Natural killer cell treated with Interleukin-12 subunit alpha and Interleukin-12 subunit beta and Interleukin-15 and Interleukin-18, amount 100 ng/mL, for 72 hours (primary cell): ENCODE measurements around the gene TIMM17B. TPM values are rescaled to one million over a fixed set of nuclear protein-coding genes. Genes with fewer than 3 reads are reported as not detected.
A peak's percentile ranks its signal among the peaks of the same experiment; 100 is the strongest.
"Not testable (repeated sequence)": the region's sequence is repeated elsewhere in the genome, so short reads cannot be mapped to it uniquely, and the experiment has no call there.

Source experiments
- ATAC-seq, 2 donors: fragments of 150-1000 bp; cut with Tn5 transposase in 1 of 2; sonication (Bioruptor Pico), chemical (Tn5 transposase) in 1 of 2; 2 replicates each; pipeline ENCODE4 v1.10.0; 2021
- DNase-seq: peaks from one replicate; pipeline ENCODE4 v3.0.0; 2022; ENCODE audit warnings: low spot score
- H3K27ac Mint-ChIP-seq, 2 donors: 1 replicate in 1 of 2; 2 replicates in 1 of 2; pipeline ENCODE4 v1.8.0; 2022; ENCODE audit warnings: mixed read lengths in 2 of 2, mild to moderate bottlenecking in 1 of 2, moderate library complexity in 1 of 2
- H3K27me3 Mint-ChIP-seq, 2 donors: 1 replicate in 1 of 2; 2 replicates in 1 of 2; pipeline ENCODE4 v1.8.0; 2022; ENCODE audit warnings: mixed read lengths in 2 of 2
- H3K36me3 Mint-ChIP-seq: one replicate; pipeline ENCODE4 v1.8.0; 2022; ENCODE audit warnings: mixed read lengths
- H3K4me1 Mint-ChIP-seq, 2 donors: 1 replicate in 1 of 2; 2 replicates in 1 of 2; pipeline ENCODE4 v1.8.0; 2022; ENCODE audit warnings: low read depth in 2 of 2, mixed read lengths in 2 of 2, mild to moderate bottlenecking in 1 of 2
- H3K4me3 Mint-ChIP-seq: one replicate; pipeline ENCODE4 v1.8.0; 2022; ENCODE audit warnings: mixed read lengths
- H3K9me3 Mint-ChIP-seq: 2 replicates; pipeline ENCODE4 v1.8.0; 2022; ENCODE audit warnings: mixed read lengths
- total RNA-seq, 2 donors: library from RNA; stranded (reverse); gene quantifications; one replicate each; pipeline ENCODE4 v1.2.3, GENCODE V29; 2022

The TIMM17B gene
- total RNA-seq, 2 donors from 2014 or later = 64.0 to 64.6 TPM

DNA sequence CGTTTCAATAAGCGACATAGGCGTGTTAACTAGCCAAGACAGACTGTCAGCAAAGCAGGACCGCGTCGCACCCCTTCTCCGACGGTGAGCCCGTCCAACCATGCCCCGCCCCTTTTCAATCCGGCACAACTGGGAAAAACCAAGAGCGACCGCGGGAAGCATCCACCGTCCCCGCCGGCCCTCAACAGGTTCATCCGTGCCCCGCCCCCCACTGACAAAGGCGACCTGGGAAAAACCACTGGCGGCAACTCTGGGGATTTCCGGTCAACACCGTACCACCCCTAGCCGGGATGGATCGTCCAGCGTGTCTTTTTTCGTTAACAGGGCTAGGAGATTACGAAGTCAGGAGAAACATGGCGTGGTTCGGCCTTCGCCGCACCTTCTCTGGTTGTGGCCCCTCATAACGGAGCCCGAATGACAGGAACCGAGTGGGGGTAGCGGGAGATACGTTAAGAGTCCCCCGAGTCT lies 377 bp downstream of the TIMM17B start:
- Mint-ChIP-seq H3K4me3 (peak overlapping the region; percentile 86), H3K9me3 (no peaks in the 10 kb centered on the region), H3K4me1 (peaks cover 11 to 34% of the 10 kb centered on the region in 2 donors), H3K27me3 (no peaks in the 10 kb centered on the region), H3K36me3 (peaks cover 3% of the 10 kb centered on the region), H3K27ac (peak overlapping the region; percentile 85 to 88)
- ATAC-seq = peak; percentile 48 to 49
- DNase-seq = peak; percentile 78

DNA sequence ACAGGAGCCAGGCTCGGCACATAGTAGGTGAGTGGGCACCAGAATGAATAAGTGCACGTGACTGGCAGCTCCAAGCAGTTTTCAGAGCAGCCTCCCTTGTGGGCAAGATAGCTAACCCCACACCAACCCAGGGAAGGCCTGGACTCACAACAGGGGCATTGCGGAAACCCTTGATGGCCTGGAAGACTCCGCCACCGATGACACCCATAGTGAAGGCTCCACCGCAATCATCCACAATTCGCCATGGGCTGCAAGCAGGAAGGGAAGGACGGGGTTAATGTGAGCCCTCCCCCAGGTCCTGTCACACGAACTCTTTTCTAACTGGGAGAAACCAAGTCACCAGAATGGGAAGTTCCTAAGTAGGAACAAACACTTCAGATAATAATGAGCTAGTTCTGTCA lies 957 bp downstream of the TIMM17B start:
- Mint-ChIP-seq H3K4me3 (peak overlapping the region; percentile 86), H3K9me3 (no peaks in the 10 kb centered on the region), H3K4me1 (peaks cover 11 to 29% of the 10 kb centered on the region in 2 donors), H3K27ac (peak overlapping the region; percentile 85 to 88), H3K27me3 (no peaks in the 10 kb centered on the region), H3K36me3 (no peaks in the 10 kb centered on the region)
- no peak for ATAC-seq
- DNase-seq = no peak

DNA sequence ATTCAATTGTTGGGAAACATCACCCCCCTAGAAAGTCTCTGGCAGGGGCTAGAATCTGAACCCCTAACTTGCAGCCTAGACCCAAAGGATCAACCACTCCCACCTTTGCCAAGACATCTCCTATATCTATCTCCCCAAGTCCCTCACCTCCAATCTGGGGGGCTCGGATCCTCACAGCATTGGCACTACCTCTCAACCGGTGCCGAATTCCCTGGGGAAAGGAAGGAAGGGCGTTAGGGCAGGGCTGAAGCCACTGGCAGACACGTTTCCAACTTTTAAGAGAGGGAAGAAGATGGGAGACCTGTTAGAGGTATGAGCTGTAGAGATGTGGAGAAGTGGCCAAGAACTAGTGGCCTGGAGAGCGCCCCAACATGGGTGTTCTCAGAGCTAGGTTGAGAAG lies 2.7 kb downstream of the TIMM17B start:
- no peak for DNase-seq
- Mint-ChIP-seq H3K27ac (no peak overlapping the region), H3K27me3 (peaks cover 0 to 4% of the 10 kb centered on the region in 2 donors), H3K9me3 (no peaks in the 10 kb centered on the region), H3K4me1 (peaks cover 21 to 35% of the 10 kb centered on the region in 2 donors), H3K36me3 (no peaks in the 10 kb centered on the region), H3K4me3 (peak overlapping the region; percentile 62)
- no peak for ATAC-seq

DNA sequence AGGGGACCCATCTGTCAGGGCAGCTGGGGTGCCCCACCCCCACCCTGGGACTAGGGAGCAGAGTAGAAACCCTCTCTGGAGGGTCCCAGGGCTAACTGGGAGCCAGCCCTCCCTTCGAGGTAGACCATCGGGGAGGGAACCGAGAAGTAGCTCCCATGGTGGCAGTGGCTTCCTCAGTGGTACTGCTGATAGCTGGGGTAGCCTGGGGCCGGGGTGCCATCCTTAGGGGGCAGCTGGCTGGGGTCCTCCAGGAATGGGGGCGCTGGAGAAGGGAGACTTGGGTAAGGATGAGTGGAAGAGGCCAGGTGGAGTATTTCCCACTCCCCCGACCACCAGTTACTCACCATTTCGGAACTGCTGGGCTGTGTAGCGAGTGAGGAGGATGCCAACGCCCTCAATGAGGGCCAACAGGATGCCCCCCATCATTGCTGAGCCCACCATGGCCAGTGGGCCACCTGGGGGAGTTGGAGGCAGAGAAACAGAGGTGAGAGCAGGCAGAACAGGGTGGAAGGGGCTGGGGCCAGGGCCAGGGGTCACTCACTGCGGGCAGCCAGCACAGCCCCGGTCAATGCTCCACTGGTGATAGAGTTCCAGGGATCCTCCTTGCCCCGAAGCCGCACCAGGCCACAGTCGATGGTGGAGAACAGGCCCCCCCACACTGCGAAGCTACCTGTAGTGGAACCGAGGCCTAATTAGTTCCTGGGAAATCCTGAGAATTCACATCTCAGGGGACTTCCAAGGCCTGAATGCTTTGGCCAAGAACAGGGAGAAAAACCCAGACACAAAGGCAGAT lies 3.8 kb downstream of the TIMM17B start:
- H3K27me3 Mint-ChIP-seq = peaks cover 0 to 4% of the 10 kb centered on the region in 2 donors
- H3K36me3 Mint-ChIP-seq = no peaks in the 10 kb centered on the region
- peaks cover 21 to 35% of the 10 kb centered on the region in 2 donors for H3K4me1 Mint-ChIP-seq
- H3K9me3 Mint-ChIP-seq = no peaks in the 10 kb centered on the region
- H3K4me3 Mint-ChIP-seq = no peak overlapping the region
- H3K27ac Mint-ChIP-seq = peak overlapping the region in 1 of 2 donors; percentile 3
- DNase-seq (no peak), ATAC-seq (no peak)

DNA sequence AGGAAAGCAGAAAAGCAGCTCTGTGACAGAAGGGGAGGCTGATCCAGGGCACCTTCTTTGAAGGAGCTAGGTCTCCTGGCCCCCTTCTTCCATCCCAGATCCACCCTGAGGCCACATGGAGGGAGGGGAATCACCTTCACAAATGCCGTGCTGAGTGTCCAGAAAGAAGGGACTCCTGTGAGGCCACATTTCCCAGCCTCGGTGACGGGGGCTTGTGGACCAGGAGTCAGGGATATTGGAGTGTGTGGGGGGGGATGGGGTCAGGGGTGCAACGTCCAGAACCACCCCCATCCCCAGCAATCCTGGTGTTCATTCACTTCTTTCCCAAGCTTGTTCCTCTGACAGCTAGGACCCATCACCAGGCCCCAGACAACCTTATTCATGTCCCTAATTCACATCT lies 4.7 kb downstream of the TIMM17B start:
- H3K4me3 Mint-ChIP-seq = no peak overlapping the region
- H3K36me3 Mint-ChIP-seq = no peaks in the 10 kb centered on the region
- ATAC-seq (no peak), DNase-seq (no peak)
- H3K9me3 Mint-ChIP-seq = no peaks in the 10 kb centered on the region
- peak overlapping the region in 1 of 2 donors; percentile 3 for H3K27ac Mint-ChIP-seq
- H3K27me3 Mint-ChIP-seq = peaks cover 0 to 4% of the 10 kb centered on the region in 2 donors
- peaks cover 17 to 29% of the 10 kb centered on the region in 2 donors for H3K4me1 Mint-ChIP-seq

DNA sequence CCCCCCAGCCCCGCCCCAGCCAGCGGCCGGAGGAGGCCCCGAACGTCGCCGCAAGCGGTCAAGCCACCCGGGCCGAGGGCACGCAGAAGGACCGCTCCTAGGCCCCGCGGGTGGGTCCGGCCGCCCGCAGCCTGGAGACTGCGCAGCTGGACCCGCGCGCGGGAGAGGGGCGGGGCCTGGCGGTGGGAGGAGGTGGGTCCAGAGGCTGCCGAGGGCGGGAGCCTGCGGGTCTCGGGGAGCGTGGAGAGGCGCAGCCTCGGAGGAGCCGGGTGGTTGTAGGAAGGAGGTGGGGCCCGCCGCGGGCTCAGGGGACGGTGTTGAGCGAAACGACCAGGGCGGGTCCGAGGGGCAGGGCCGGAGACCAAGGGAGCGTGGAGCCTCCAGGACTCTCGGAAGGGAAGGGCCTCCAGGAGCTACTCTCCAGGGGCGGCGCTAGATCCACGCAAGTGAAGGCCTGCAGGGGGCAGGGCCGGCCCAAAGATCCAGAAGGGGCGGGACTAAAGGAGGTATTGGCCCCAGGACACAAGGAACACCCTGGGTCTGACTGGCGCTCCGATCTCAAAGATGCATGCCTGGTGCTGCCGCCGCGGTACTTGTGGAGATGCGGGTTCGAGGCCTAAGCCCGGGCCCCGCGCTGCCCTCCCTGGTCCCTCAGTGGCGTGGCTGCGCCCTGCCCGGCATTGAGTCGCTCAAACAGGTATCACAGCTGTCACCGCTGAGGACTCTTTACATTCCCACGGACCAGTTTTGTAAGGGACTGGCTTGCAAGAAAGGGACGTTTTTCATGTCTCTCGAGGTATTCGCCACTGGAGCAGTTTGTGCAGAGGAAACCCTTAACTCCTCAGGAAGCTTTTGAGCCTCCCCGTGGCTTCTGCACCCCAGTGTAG lies 5.9 kb downstream of the TIMM17B start:
- H3K4me1 Mint-ChIP-seq = peaks cover 13 to 22% of the 10 kb centered on the region in 2 donors
- DNase-seq = peak; percentile 81
- peak; percentile 93 to 96 for ATAC-seq
- no peaks in the 10 kb centered on the region for H3K36me3 Mint-ChIP-seq
- H3K9me3 Mint-ChIP-seq = no peaks in the 10 kb centered on the region
- H3K4me3 Mint-ChIP-seq = peak overlapping the region; percentile 85
- H3K27me3 Mint-ChIP-seq = peaks cover 0 to 4% of the 10 kb centered on the region in 2 donors
- H3K27ac Mint-ChIP-seq = no peak overlapping the region

DNA sequence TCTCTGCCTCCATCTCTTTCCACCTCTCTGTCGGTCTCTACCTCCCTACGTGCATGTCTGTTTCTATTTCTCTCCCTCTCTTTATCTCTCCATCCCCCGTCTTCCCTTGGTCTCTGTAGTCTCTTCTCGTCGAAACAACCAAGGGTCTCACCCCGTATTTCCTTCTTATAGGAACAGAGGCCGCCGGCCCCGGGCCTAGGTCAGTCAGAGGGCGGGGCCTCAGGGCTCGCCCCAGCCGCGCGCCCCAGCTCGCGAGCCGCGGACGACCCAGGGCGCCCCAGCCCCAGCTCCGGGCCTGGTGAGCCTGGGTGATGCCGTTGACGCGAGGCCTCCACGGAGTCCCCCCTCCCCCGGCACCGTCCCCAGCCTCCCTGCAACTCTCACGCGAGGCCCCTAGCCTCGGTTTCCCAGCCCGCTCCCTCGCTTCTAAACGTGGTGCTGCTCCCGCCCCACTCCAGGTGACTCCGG lies 6.6 kb downstream of the TIMM17B start:
- peak; percentile 62 to 68 for ATAC-seq
- H3K27me3 Mint-ChIP-seq = peaks cover 0 to 4% of the 10 kb centered on the region in 2 donors
- H3K9me3 Mint-ChIP-seq = no peaks in the 10 kb centered on the region
- H3K36me3 Mint-ChIP-seq = no peaks in the 10 kb centered on the region
- no peak for DNase-seq
- peaks cover 10 to 18% of the 10 kb centered on the region in 2 donors for H3K4me1 Mint-ChIP-seq
- peak overlapping the region in 1 of 2 donors; percentile 17 for H3K27ac Mint-ChIP-seq
- peak overlapping the region; percentile 85 for H3K4me3 Mint-ChIP-seq

DNA sequence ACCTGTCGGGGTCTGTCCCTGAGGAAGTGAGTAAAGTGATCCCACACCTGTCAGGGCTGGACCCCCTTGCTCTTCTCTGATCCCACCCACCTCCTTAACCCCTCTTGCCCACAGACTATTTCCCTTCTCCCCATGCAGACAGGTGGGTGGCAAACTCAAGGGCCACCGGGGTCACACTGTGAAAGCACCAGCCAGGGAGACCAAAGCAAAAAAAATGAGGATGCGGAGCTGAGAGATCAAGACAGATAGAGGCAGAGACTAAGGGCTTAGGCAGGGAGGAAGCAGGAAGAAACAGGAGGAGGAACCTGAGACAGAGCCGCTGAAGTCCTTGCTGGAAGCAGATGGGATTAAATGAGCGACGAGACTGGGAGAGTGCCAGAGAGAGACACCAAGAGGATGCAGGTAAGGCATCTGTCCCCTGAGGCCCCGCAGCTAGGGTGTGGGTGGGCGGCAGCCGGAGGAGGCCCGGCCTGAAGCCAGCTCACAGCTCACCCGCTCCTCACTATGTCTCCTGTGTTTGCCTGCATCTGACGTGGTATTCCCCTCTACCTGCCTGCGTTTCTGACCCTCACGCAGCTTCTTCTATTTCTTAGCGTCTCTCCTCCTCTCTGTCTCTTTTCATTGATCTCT lies 7.2 kb downstream of the TIMM17B start:
- DNase-seq (no peak), ATAC-seq (no peak)
- Mint-ChIP-seq H3K36me3 (no peaks in the 10 kb centered on the region), H3K4me1 (peaks cover 10 to 17% of the 10 kb centered on the region in 2 donors), H3K9me3 (no peaks in the 10 kb centered on the region), H3K27ac (peak overlapping the region in 1 of 2 donors; percentile 17), H3K4me3 (peak overlapping the region; percentile 85), H3K27me3 (peaks cover 0 to 4% of the 10 kb centered on the region in 2 donors)

DNA sequence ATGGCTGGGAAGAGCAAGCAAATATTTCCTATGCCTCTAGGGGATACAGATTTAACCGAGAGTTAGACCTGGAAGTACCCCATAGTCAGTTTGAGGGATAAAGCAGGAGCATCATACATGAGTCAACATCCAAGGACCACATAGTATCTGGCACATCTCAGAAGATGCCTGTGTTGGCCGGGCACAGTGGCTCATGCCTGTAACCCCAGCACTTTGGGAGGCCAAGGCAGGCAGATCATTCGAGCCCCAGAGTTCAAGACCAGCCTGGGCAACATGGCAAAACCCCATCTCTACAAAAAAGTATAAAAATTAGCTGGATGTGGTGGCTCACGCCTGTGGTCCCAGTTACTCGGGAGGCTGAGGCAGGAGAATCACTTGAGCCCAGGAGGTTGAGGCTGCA lies 11.0 kb downstream of the TIMM17B start:
- not testable (repeated sequence) for DNase-seq, H3K27ac Mint-ChIP-seq, H3K27me3 Mint-ChIP-seq, H3K9me3 Mint-ChIP-seq, ATAC-seq, H3K4me3 Mint-ChIP-seq, H3K36me3 Mint-ChIP-seq
- peaks cover 8 to 10% of the 10 kb centered on the region in 2 donors for H3K4me1 Mint-ChIP-seq

DNA sequence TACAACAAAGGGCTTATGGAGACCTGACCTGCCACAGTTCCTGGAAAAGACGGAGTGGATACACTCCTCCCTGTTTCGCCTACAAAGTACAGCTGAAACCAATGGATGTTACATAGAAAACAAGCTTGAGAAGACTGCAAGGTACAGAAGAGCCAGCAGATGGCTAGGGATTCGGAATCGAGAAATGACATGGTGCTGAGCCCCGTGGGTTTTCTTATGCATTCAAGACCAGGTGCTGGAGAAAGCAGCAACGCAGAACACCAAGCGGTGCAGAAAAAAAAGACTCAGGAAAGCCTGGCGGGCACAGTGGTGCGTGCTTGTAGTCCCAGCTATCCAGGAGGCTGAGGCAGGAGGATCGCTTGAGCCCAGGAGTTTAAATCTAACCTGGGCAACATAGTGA lies 13.8 kb downstream of the TIMM17B start:
- no peak for ATAC-seq

DNA sequence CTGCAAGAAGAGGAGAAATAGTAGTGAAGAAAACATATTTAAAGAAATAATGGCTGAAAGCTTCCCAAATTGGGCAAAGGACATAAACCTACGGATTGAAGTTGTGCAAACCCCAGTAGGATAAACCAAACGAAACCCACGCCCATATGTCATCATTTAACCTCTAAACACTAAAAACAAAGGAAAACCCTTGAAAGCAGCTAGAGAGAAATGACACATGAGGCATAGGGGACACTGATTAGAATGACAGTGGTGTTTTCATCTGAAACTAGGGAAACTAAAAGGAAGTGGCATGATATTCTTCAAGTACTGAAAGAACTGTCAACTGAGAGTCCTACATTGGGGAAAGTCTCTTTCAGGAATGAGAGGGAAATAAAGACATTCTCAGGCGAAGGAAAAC lies 20.6 kb downstream of the TIMM17B start:
- not testable (repeated sequence) for H3K4me3 Mint-ChIP-seq, DNase-seq, ATAC-seq, H3K36me3 Mint-ChIP-seq, H3K27ac Mint-ChIP-seq, H3K4me1 Mint-ChIP-seq, H3K9me3 Mint-ChIP-seq
- peaks cover 6 to 19% of the 10 kb centered on the region in 2 donors for H3K27me3 Mint-ChIP-seq

More for the DNA sequence above, 13.8 kb downstream of the TIMM17B start:
- DNase-seq = no peak
- Mint-ChIP-seq H3K4me1 (no peaks in the 10 kb centered on the region), H3K9me3 (no peaks in the 10 kb centered on the region), H3K27me3 (peaks cover 6% of the 10 kb centered on the region in 2 donors), H3K27ac (no peak overlapping the region), H3K4me3 (no peak overlapping the region), H3K36me3 (no peaks in the 10 kb centered on the region)

DNA sequence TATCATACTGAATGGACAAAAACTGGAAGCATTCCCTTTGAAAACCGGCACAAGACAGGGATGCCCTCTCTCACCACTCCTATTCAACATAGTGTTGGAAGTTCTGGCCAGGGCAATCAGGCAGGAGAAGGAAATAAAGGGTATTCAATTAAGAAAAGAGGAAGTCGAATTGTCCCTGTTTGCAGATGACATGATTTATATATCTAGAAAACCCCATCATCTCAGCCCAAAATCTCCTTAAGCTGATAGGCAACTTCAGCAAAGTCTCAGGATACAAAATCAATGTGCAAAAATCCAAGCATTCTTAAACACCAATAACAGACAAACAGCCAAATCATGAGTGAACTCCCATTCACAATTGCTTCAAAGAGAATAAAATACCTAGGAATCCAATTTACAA lies 25.6 kb downstream of the TIMM17B start:
- not testable (repeated sequence) for H3K36me3 Mint-ChIP-seq, H3K4me3 Mint-ChIP-seq, H3K27ac Mint-ChIP-seq, H3K9me3 Mint-ChIP-seq, ATAC-seq, DNase-seq, H3K4me1 Mint-ChIP-seq
- peaks cover 6 to 29% of the 10 kb centered on the region in 2 donors for H3K27me3 Mint-ChIP-seq

DNA sequence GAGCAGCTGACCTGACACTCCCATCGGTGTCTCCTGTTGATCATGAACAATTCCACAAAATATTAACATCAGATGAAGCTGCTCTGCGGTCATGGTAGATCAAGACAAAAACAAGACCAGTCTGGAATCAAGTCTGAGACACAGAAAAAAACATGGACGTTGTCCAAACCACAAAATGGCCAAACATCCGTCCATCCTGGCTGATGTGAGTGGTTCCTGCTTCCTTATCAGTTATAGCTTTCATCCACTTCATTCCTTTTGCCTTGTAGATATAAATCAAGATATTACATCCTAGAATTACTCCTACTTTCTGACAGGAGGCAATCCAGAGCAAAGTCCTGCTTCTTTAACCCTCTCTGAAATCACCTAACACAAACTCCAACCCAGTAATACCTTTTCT lies 33.4 kb downstream of the TIMM17B start:
- Mint-ChIP-seq H3K27me3 (peaks cover 0 to 18% of the 10 kb centered on the region in 2 donors), H3K27ac (no peak overlapping the region), H3K4me1 (no peaks in the 10 kb centered on the region), H3K9me3 (no peaks in the 10 kb centered on the region), H3K4me3 (no peak overlapping the region), H3K36me3 (no peaks in the 10 kb centered on the region)
- DNase-seq (no peak), ATAC-seq (no peak)
